NCI-H510A (cell line): Measurements from ENCODE around the gene SMIM29.

Source experiments
- DNase-seq: peaks from one replicate; lab custom pipeline; 2025; lab: John Stamatoyannopoulos, UW

The SMIM29 gene

GRCh38 chr6:34240329-34241248 lies 8.2 kb downstream of the SMIM29 start:
- no peak for DNase-seq

- DNase-seq: no peak
Measured at GRCh38 chr6:34239893-34240292, 8.9 kb downstream of the SMIM29 start.

GRCh38 chr6:34239500-34239825 lies 9.3 kb downstream of the SMIM29 start:
- DNase-seq: no peak

GRCh38 chr6:34238585-34239499 lies 10.0 kb downstream of the SMIM29 start:
- DNase-seq: no peak

- DNase-seq: peak; percentile 69
Measured at GRCh38 chr6:34237722-34238584, 10.9 kb downstream of the SMIM29 start.

- DNase-seq: no peak
Measured at GRCh38 chr6:34237316-34237721, 11.5 kb downstream of the SMIM29 start.

- peak; percentile 97 for DNase-seq
Measured at GRCh38 chr6:34236443-34237315, 12.1 kb downstream of the SMIM29 start, which contains the start of gene HMGA1. Gene HMGA1 (plus strand): TSS chr6:34236873. CDS start chr6:34240781, 3,908 bp downstream.

GRCh38 chr6:34236131-34236442 lies 12.7 kb downstream of the SMIM29 start:
- peak; percentile 71 for DNase-seq

- peak; percentile 98 for DNase-seq
Measured at GRCh38 chr6:34235307-34236130, 13.3 kb downstream of the SMIM29 start.

- DNase-seq: no peak
Measured at GRCh38 chr6:34234667-34235306, 14.0 kb downstream of the SMIM29 start.

GRCh38 chr6:34233867-34234266 lies 14.9 kb downstream of the SMIM29 start:
- no peak for DNase-seq

- no peak for DNase-seq
Measured at GRCh38 chr6:34232901-34233300, 15.9 kb downstream of the SMIM29 start.

GRCh38 chr6:34231566-34232336 lies 17.1 kb downstream of the SMIM29 start:
- DNase-seq: no peak

GRCh38 chr6:34230653-34231371 lies 18.0 kb downstream of the SMIM29 start:
- no peak for DNase-seq

GRCh38 chr6:34229877-34230276 lies 18.9 kb downstream of the SMIM29 start:
- DNase-seq: no peak

- no peak for DNase-seq
Measured at GRCh38 chr6:34227761-34228421, 20.9 kb downstream of the SMIM29 start.

- no peak for DNase-seq
Measured at GRCh38 chr6:34226731-34227586, 21.8 kb downstream of the SMIM29 start.
